Endothelial cell (in vitro differentiated cells): ENCODE results near the gene POLE. TPM values are rescaled to one million over a fixed set of nuclear protein-coding genes. Genes with fewer than 3 reads are reported as not detected.

Source experiments
- DNase-seq: peaks from one replicate; pipeline ENCODE4 v3.0.0; 2021; ENCODE audit warnings: low spot score
- H3K27ac Mint-ChIP-seq: one replicate; pipeline ENCODE4 v1.8.0; 2021; ENCODE audit warnings: mixed read lengths, inconsistent platforms; ENCODE audit not compliant: unreplicated experiment
- H3K27me3 Mint-ChIP-seq: one replicate; pipeline ENCODE4 v1.8.0; 2021; ENCODE audit warnings: mild to moderate bottlenecking, moderate library complexity, mixed read lengths, inconsistent platforms; ENCODE audit not compliant: unreplicated experiment
- H3K36me3 Mint-ChIP-seq: one replicate; pipeline ENCODE4 v1.8.0; 2021; ENCODE audit warnings: mild to moderate bottlenecking, low read depth, mixed read lengths, inconsistent platforms; ENCODE audit not compliant: unreplicated experiment
- H3K4me1 Mint-ChIP-seq: one replicate; pipeline ENCODE4 v1.8.0; 2021; ENCODE audit warnings: mild to moderate bottlenecking, mixed read lengths, inconsistent platforms; ENCODE audit not compliant: unreplicated experiment
- H3K4me3 Mint-ChIP-seq: one replicate; pipeline ENCODE4 v1.8.0; 2021; ENCODE audit warnings: mild to moderate bottlenecking, mixed read lengths, inconsistent platforms; ENCODE audit not compliant: unreplicated experiment
- H3K9me3 Mint-ChIP-seq: one replicate; pipeline ENCODE4 v1.8.0; 2021; ENCODE audit warnings: mixed read lengths, inconsistent platforms; ENCODE audit not compliant: unreplicated experiment
- total RNA-seq: library from RNA; stranded (reverse); fragmentation: NEBNext Ultra II Directional; extraction: Animal tissue kit (Norgen Biotek cat#: 25700); gene quantifications from one replicate; pipeline ENCODE4 v1.2.1, GENCODE V29; 2021; ENCODE audit not compliant: unreplicated experiment
- TF ChIP-seq, protein P1 (sequence below): fragments of 200-600 bp; sonication (generic); IDR thresholded peaks from one replicate; pipeline ENCODE4 v1.5.0; 2021; ENCODE audit warnings: antibody characterized with exemption; ENCODE audit not compliant: unreplicated experiment

Gene POLE
- total RNA-seq, 1 donor from 2014 or later = 137 TPM

DNA sequence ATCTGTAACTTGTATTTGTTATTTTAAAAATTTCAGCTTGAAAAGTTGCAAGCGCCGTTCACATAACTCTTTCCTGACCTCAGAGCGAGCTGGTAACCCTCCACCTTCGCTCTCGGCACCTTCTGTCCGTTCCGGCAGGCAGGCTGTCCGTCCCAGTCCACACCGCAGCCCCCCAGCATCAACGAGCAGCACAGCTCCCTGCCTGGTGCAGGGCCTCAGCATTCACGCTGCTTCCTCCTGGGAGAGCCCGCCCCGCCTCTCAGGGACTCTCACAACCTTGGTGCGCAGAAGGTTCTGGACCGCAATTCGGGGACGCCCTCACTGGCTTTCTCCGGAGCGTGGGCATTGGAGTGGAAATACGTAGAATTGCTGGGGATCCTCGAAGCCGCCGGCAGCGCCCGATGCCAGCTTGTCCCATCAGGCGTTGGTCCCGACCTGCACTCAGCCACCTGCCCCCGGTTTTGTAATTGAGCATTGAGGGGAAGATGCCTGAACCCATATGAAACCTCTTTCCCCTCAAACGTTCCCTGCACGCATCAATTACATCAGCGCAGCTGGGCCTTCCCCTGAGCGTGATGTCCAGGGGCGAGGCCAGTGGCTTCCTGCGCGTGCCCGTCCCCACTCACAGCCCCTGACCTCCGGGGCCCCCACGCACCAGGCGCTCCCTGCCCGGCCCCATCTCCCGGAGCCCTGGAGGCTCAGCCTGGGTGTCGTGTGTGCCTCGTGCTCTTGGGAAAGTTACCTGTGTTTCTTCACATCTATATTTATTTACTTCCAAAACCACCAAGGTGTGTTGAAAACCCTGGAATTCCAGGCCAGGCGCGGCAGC lies 95.8 kb downstream of the POLE start:
- Mint-ChIP-seq H3K4me3 (no peak overlapping the region), H3K36me3 (peaks cover 4% of the 10 kb centered on the region), H3K9me3 (no peaks in the 10 kb centered on the region), H3K4me1 (peaks cover 6% of the 10 kb centered on the region), H3K27me3 (peaks cover 3% of the 10 kb centered on the region), H3K27ac (no peak overlapping the region)
- TF ChIP-seq, protein P1, sequence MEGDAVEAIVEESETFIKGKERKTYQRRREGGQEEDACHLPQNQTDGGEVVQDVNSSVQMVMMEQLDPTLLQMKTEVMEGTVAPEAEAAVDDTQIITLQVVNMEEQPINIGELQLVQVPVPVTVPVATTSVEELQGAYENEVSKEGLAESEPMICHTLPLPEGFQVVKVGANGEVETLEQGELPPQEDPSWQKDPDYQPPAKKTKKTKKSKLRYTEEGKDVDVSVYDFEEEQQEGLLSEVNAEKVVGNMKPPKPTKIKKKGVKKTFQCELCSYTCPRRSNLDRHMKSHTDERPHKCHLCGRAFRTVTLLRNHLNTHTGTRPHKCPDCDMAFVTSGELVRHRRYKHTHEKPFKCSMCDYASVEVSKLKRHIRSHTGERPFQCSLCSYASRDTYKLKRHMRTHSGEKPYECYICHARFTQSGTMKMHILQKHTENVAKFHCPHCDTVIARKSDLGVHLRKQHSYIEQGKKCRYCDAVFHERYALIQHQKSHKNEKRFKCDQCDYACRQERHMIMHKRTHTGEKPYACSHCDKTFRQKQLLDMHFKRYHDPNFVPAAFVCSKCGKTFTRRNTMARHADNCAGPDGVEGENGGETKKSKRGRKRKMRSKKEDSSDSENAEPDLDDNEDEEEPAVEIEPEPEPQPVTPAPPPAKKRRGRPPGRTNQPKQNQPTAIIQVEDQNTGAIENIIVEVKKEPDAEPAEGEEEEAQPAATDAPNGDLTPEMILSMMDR = no peak
- no peak for DNase-seq

DNA sequence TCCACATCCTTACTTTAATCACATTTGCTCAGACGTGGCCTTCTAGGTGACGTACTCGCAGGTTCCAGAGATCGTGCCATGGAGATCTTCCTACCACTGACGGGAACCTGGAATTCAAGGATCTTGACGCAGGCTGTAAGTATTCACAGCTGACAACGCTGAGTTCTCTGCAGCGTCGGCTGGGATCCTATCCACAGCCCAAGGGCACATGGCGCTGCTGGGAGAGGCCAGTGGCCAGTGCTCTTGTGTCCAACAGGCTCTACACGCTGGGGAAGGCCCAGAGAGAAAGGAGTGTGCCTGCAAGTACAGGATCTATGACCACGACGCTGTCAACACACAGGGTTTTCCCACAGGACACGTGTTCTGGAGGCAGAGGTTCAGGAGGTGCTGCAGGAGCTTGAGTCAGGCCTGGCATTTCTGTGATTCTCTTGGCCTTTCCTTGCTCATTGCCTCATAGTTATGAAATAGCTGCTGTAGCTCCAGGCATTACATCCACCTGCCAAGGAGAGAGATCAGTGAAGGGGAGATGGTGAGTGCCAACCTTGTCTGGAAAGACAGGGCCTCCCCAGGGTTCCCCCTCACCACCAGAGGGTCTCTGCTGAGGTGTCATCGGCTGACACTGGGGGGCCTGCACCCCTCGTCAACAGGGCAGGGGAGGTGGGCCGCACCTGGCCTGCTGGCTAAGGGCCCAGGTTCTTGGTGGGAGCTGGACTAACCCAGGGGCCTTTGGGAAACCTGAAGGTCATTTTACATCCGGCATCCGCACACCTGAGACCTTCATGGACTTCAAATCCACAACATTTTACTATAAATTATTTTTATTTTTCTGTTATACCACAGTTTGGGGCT lies 98.1 kb downstream of the POLE start:
- Mint-ChIP-seq H3K27ac (no peak overlapping the region), H3K27me3 (peaks cover 7% of the 10 kb centered on the region), H3K4me3 (no peak overlapping the region)

DNA sequence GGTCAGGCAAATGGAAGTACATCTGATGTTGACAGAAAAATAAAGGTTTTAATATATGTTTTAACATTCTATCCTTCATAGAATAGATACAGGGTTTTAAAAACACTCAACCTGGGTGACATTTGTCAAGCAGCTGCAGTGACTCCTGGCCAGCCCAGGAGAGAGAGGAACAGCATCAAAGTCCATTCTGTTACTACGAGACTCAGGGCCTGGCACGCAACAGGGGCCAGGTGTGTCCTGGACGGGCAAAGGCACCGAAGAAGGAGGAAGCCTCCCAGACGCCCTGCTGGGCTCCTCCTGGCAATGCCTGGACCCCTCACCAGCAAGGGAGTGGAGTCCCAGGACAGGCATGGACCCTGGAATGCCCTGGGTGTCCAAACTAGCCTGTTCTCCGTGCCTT lies 98.8 kb downstream of the POLE start:
- peaks cover 4% of the 10 kb centered on the region for H3K4me1 Mint-ChIP-seq
- H3K27me3 Mint-ChIP-seq = peaks cover 8% of the 10 kb centered on the region
- no peak overlapping the region for H3K27ac Mint-ChIP-seq
- no peaks in the 10 kb centered on the region for H3K9me3 Mint-ChIP-seq
- TF ChIP-seq, protein P1 = no peak
- H3K4me3 Mint-ChIP-seq = no peak overlapping the region
- no peaks in the 10 kb centered on the region for H3K36me3 Mint-ChIP-seq
- no peak for DNase-seq

More for the DNA sequence above, 98.1 kb downstream of the POLE start:
- DNase-seq = no peak
- Mint-ChIP-seq H3K36me3 (peaks cover 4% of the 10 kb centered on the region), H3K9me3 (no peaks in the 10 kb centered on the region), H3K4me1 (peaks cover 5% of the 10 kb centered on the region)
- TF ChIP-seq, protein P1 = no peak

DNA sequence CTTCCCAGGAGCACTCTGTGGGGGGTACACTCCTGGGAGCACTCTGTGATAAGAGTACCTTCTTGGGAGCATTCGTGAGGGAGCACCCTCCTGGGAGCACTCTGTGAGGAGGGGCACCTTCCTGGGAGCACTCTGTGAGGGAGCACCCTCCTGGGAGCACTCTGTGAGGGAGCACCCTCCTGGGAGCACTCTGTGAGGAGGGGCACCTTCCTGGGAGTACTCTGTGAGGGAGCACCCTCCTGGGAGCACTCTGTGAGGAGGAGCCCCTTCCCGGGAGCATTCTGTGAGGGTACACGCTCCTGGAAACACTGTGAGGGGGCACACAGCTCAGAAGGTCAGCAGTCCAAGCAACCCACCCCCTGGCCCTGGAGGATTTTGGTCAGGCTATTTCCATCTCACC lies 99.4 kb downstream of the POLE start:
- Mint-ChIP-seq H3K4me3 (no peak overlapping the region), H3K9me3 (no peaks in the 10 kb centered on the region), H3K4me1 (peaks cover 4% of the 10 kb centered on the region), H3K27me3 (peaks cover 8% of the 10 kb centered on the region), H3K27ac (no peak overlapping the region), H3K36me3 (no peaks in the 10 kb centered on the region)
- TF ChIP-seq, protein P1 = no peak
- no peak for DNase-seq
